GM19035 (cell line): Measurements from ENCODE around the gene SBSN.
"Not testable (repeated sequence)": the region's sequence is repeated elsewhere in the genome, so short reads cannot be mapped to it uniquely, and the experiment has no call there.

ENCODE experiments used
- ATAC-seq: cut with Tn5 transposase; IDR thresholded peaks from one replicate; pipeline ENCODE4 v1.9.1; 2021; ENCODE audit not compliant: unreplicated experiment

The SBSN gene

DNA sequence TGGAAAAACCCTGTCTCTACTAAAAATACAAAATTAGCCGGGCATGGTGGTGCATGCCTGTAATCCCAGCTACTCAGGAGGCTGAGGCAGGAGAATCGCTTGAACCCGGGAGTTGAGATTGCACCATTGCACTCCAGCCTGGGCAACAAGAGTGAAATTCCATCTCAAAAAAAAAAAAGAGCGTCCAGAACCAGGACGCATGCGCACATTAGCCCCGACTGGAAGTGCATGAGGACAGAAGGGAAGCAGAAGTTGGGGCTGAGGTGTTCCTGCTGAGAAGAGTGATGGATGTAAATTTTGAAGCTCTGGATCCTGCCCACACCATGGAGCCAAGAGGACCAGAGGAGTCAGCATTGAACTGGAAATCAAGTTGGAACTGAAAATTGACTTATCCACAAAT, 53.5 kb downstream of the SBSN start:
- ATAC-seq = not testable (repeated sequence)

DNA sequence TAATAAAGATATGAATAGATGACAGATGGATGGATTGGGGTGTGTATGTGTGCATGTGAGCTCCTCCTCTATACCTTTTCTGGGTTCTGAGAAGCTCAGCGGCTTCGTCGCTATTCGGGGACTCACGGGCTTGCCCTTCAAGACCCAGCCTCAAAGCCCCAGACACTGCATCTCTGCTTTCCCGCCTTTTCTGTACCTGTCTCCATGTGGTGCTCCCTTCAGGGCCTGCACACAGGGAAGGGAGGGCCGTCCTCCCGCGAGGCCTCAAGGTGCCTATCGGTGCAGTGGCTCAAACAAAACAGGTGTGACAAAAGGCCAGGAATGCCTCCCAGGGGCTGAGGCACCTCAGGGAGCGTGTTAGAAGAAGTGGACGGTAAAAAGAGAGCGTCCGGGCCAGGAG, 54.0 kb downstream of the SBSN start:
- ATAC-seq = no peak
